ENCODE data around the gene DNASE2B.
A peak's percentile ranks its signal among the peaks of the same experiment; 100 is the strongest.

DNASE2B gene

DNA sequence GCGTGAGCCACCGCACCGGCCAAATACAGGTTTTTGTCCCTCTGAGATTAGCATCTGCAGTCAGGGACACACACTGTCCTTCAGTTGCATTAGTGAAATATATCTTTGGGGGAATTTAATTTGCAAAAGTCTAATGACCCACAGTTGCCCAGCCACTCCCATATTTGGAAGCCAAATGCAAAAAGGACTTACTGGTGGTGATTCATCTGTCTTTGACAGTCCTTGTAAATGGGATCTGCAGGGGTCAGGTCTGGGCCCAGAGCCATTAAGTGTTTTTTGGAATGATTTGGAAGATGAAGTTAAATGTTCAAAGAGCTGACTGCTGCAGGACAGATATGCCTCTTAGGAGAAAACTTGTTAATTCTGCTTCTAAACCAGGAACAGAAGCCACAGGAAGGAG, 44.6 kb upstream of the DNASE2B start:
- in situ Hi-C loops (cut with HindIII; ENCODE audit: low sequenced_read_pairs), result no loop called here
- TF ChIP-seq, protein P1, sequence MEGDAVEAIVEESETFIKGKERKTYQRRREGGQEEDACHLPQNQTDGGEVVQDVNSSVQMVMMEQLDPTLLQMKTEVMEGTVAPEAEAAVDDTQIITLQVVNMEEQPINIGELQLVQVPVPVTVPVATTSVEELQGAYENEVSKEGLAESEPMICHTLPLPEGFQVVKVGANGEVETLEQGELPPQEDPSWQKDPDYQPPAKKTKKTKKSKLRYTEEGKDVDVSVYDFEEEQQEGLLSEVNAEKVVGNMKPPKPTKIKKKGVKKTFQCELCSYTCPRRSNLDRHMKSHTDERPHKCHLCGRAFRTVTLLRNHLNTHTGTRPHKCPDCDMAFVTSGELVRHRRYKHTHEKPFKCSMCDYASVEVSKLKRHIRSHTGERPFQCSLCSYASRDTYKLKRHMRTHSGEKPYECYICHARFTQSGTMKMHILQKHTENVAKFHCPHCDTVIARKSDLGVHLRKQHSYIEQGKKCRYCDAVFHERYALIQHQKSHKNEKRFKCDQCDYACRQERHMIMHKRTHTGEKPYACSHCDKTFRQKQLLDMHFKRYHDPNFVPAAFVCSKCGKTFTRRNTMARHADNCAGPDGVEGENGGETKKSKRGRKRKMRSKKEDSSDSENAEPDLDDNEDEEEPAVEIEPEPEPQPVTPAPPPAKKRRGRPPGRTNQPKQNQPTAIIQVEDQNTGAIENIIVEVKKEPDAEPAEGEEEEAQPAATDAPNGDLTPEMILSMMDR (IDR thresholded peaks at IDR 0.05; ENCODE audit: low read depth, low read length), result no peak
- no peak overlapping the region for H3K4me3 ChIP-seq (ENCODE audit: low read depth, low read length)
- peak; percentile 74 for DNase-seq (ENCODE audit: low read depth, low spot score)

DNA sequence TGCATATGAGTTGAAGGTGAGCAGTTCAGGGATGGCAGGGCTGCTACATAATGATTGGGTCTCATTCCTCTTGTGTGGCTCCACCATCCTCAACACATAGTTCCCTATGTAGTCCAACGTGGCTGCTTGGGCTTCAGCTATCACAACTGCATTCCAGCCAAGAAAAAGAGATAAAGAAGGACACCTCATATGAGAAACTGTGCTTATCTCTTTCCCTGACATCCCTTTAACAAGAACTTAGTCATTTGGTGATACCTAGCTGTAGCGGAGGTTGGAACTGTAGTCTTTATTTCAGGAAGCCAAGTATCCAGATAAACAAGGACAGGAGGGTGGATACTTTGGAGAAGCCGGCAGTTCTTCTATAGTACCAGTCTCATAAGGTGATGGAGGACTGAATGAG, 42.7 kb upstream of the DNASE2B start:
- TF ChIP-seq, protein P1 (IDR thresholded peaks at IDR 0.05; ENCODE audit: low read depth, low read length), result no peak
- in situ Hi-C loops (cut with HindIII; ENCODE audit: low sequenced_read_pairs), result no loop called here
- DNase-seq (ENCODE audit: low read depth, low spot score), result no peak
- H3K4me3 ChIP-seq (ENCODE audit: low read depth, low read length), result no peak overlapping the region

DNA sequence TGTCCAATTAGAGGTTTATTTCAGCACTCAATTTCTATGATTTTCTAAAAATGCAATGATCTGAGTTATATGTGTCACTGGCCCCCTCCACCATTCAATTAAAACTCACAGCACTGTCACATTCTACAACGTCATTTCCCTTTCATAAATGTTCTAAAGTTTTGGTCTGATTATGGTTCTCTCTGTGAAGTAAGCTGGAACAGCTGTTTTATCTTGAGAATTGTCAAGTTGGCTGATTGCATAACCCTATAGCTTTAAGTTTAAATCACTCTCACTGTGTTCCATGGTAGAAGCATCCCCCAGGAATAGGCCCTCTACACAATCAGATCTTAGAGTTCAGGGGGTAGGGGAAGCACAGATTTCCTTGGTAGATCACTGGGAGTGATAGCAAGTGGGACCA, 41.4 kb upstream of the DNASE2B start:
- TF ChIP-seq, protein P1 (IDR thresholded peaks at IDR 0.05; ENCODE audit: low read depth, low read length), result no peak
- no peak overlapping the region for H3K4me3 ChIP-seq (ENCODE audit: low read depth, low read length)
- no peak for DNase-seq (ENCODE audit: low read depth, low spot score)
- in situ Hi-C loops (cut with HindIII; ENCODE audit: low sequenced_read_pairs), result no loop called here

DNA sequence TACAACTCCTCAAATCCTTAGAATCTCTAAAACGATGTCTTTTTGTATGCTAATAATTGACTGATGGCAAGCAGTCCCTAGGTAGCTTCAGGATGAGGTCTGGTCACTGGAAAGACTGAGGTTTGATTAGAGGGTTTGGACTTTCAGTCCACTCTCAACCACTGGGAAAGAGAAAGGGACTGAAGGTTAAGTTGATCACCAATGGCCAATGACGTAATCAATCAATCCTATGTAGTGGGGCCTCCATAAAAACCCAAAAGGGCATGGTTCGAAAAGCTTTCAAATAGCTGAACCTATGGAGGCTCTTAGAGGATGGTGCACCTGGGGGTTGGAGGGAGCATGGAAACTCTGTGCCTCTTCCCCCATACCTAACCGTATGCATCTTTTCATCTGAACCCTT, 39.6 kb upstream of the DNASE2B start:
- TF ChIP-seq, protein P1 (IDR thresholded peaks at IDR 0.05; ENCODE audit: low read depth, low read length), result no peak
- in situ Hi-C loops (cut with HindIII; ENCODE audit: low sequenced_read_pairs), result no loop called here
- no peak for DNase-seq (ENCODE audit: low read depth, low spot score)

DNA sequence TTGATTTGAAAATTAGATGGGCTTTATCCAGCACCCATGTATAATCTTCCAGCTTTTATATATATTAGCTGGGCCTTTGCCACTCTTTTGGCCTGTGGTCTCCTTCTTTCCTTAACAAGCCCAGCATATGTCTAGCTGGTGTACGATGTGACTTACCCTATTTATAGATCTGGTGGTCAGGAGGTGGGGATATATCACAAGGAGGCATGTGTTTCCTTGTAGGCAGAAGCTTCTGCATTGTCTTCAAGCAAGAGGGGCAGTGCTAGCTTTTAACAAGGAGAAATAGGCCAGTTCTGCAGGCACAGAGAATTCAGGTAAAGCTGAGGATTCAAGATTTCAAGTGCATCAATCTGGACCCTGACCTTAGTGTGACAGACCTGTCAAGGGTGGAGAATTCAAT, 38.0 kb upstream of the DNASE2B start:
- TF ChIP-seq, protein P1 (IDR thresholded peaks at IDR 0.05; ENCODE audit: low read depth, low read length), result no peak
- no peak overlapping the region for H3K4me3 ChIP-seq (ENCODE audit: low read depth, low read length)
- in situ Hi-C loops (cut with HindIII; ENCODE audit: low sequenced_read_pairs), result no loop called here
- no peak for DNase-seq (ENCODE audit: low read depth, low spot score)

More for the DNA sequence above, 39.6 kb upstream of the DNASE2B start:
- no peak overlapping the region for H3K4me3 ChIP-seq (ENCODE audit: low read depth, low read length)

DNA sequence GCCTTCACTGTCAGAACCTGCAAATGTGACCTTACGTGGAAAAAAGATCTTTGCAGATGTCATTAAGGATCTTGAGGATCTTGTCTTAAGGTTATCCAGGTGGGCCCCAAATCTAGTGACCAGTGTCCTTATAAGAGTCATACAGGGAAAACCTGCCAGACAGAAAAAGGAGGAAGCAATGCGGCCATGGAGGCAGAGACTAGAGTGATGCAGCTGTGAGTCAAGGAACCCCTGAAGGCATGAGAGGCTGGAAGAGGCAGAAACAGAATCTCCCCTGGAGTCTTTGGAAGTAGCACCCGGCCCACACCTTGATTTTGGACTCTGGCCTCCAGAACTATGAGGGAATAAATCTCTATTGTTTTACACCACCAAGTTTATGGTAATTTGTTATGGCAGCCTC, 36.5 kb upstream of the DNASE2B start:
- in situ Hi-C loops (cut with HindIII; ENCODE audit: low sequenced_read_pairs), result no loop called here
- no peak overlapping the region for H3K4me3 ChIP-seq (ENCODE audit: low read depth, low read length)
- DNase-seq (ENCODE audit: low read depth, low spot score), result no peak
- TF ChIP-seq, protein P1 (IDR thresholded peaks at IDR 0.05; ENCODE audit: low read depth, low read length), result no peak

DNA sequence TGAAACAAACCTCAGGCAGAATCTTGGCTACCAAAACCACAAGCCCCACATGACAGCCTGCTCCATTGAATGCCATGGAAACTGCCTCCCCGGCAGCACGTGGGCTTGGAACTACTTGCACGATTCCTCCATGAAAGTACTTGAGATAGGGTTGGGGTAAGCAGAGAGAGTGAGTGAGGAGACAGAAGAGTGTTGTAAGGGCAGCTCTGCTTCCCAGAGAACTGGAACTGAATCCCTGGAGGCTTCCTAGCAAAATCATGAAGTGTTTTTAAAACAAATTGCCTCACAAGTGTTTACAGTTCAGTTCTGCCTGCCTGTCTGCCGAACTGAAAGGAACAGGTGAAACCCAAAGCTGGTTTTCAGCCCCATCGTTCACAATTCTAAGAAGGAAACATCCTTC, 35.3 kb upstream of the DNASE2B start:
- DNase-seq (ENCODE audit: low read depth, low spot score), result no peak
- no peak overlapping the region for H3K4me3 ChIP-seq (ENCODE audit: low read depth, low read length)
- TF ChIP-seq, protein P1 (IDR thresholded peaks at IDR 0.05; ENCODE audit: low read depth, low read length), result no peak
- in situ Hi-C loops (cut with HindIII; ENCODE audit: low sequenced_read_pairs), result no loop called here

Data from astrocyte of the spinal cord (primary cell).